DND-41 (cell line): Measurements from ENCODE around the gene LAMB4.

Experiments used
- EZH2 ChIP-seq: IDR thresholded peaks from 3 replicates; pipeline ENCODE4 v1.6.1; 2012; ENCODE audit warnings: borderline replicate concordance, low read depth, mild to moderate bottlenecking, moderate library complexity, low read length, inconsistent platforms; ENCODE audit not compliant: severe bottlenecking
- TF ChIP-seq, protein P1 (sequence below): IDR thresholded peaks from 2 replicates; pipeline ENCODE4 v1.5.1; 2012; ENCODE audit warnings: borderline replicate concordance, low read length, moderate library complexity, mild to moderate bottlenecking; ENCODE audit not compliant: poor library complexity, severe bottlenecking; ENCODE audit errors: extremely low read depth

DNA sequence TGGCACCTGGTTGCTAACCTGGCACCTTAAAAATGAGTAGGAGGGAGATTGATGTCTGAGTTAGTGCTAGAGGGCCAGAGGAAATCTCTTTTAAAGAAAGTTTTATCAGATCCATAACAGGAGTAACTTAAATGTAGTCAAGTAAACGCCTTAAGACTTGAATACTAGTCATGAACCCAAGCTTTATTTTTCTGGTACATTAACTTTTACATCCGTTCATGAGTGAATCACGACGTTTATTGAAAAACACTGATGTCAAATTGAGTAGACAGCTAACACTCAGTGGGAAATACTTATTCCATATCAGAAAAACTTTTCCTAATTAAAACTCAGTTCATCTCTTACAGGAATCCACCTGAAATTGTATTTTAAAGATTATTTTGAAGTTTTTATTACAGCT lies 120.3 kb downstream of the LAMB4 start:
- TF ChIP-seq, protein P1, sequence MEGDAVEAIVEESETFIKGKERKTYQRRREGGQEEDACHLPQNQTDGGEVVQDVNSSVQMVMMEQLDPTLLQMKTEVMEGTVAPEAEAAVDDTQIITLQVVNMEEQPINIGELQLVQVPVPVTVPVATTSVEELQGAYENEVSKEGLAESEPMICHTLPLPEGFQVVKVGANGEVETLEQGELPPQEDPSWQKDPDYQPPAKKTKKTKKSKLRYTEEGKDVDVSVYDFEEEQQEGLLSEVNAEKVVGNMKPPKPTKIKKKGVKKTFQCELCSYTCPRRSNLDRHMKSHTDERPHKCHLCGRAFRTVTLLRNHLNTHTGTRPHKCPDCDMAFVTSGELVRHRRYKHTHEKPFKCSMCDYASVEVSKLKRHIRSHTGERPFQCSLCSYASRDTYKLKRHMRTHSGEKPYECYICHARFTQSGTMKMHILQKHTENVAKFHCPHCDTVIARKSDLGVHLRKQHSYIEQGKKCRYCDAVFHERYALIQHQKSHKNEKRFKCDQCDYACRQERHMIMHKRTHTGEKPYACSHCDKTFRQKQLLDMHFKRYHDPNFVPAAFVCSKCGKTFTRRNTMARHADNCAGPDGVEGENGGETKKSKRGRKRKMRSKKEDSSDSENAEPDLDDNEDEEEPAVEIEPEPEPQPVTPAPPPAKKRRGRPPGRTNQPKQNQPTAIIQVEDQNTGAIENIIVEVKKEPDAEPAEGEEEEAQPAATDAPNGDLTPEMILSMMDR = no peak
- no peak for TF ChIP-seq EZH2
